OCI-M1 (cell line): ENCODE data around the gene SNTA1.
"Not testable (repeated sequence)": the region's sequence is repeated elsewhere in the genome, so short reads cannot be mapped to it uniquely, and the experiment has no call there.

Source experiments
- DNase-seq: peaks from one replicate; lab custom pipeline; 2025; lab: John Stamatoyannopoulos, UW

Gene SNTA1

DNA sequence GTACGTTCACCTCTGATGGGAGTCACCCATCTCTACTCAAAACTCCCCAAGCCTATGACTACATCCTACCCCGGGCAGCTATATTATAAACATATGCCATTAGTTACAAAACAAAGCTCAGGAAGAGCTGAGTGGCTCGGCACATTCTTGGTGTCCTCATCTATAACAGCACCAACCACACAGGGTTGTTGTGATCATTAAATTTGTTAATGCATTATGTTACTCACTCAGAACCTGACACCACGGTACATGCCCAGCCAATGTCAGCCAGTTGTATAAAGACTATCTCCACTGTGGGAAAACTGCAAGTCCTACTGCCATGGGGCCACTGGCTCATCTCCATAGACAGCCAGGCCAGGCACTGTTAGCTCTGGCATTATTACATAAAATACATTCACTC is 50.0 kb downstream of the SNTA1 start:
- no peak for DNase-seq

DNA sequence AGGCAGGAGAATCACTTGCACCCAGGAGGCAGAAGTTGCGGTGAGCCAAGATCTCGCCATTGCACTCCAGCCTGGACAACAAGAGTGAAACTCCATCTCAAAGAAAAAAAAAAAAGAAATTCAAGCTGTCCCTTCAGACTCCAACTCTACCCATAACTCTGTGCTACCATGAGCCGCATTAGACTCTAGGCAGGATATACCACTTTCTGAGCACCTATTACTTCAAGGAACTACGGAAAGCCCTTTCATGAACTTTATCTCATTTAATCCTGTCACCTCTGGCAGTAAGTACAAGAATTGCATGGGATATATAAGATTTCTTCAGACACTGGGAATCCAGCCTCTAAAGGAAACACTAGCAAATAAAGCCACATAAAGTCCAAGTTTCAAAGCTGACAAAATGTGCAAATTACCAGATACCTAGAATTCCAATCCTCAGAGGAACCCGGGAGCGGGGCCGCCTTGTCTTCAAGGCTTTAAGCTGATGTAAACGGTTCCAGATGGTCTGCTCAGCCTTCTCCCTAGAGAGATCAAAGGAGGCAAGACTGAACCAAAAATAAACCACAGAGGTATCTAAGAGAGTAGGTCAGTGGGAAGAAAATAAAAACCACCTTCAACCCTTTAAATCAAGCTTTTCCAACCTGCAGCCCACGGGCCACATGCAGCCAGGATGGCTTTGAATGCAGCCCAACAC is 51.7 kb downstream of the SNTA1 start:
- no peak for DNase-seq

DNA sequence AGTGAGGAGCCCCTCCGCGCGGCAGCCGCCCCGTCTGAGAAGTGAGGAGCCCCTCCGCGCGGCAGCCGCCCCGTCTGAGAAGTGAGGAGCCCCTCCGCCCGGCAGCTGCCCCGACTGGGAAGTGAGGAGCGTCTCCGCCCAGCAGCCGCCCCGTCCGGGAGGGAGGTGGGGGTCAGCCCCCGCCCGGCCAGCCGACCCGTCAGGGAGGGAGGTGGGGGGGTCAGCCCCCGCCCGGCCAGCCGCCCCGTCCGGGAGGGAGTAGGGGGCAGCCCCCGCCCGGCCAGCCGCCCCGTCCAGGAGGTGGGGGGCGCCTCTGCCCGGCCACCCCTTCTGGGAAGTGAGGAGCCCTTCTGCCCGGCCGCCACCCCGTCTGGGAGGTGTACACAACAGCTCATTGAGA is 54.2 kb downstream of the SNTA1 start:
- not testable (repeated sequence) for DNase-seq

DNA sequence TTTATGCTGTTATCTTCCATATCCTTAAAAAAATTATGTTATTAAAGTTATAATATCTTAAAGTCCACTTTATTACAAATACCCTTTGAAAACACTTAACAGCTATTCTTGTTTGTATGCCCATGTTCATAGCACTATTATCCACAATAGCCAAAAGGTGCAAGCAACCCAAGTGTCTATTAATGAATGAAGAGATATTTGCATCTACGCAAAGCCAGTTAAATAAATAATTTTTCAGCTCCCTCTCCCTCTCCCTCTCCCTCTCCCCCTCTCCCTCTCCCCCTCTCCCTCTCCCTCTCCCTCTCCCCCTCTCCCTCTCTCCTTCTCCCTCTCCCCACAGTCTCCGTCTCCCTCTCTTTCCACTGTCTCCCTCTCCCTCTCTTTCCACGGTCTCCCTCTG is 55.3 kb downstream of the SNTA1 start:
- no peak for DNase-seq

DNA sequence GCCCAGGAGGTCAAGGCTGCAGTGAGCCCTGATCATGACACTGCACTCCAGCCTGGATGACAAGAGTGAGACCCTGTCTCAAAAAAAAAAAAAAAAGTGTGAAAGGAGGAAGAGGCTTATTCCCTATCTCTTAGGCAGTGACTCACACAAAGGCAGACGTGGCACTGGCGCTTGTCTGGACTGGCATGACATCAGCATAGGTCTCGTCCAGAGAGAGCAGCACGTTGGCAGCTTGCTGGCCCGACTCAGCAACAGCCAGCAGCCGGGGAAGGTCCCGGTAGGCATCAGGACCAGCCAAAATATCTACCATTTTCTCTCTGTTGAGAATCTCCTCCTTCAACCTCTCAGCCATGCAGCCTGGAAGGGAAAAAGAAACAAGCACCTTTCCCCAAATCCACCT is 56.4 kb downstream of the SNTA1 start:
- DNase-seq = no peak

DNA sequence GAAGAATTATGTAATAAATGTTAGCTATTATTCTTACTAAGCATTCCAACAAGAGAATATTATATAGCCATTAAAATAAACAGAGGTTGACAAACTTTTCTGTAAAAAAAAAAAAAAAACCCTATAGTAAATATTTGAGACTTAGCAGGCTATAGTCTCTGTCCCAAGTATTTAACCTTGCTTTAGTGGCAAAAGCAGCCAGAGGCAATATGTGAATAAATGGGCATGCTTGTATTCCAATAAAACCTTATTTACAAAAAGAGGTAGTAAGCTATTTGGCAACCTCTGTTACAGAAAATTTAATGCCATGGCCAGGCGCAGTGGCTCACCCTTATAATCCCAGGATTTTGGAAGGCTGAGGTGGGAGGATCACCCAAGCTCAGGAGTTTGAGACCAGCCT is 56.9 kb downstream of the SNTA1 start:
- no peak for DNase-seq

DNA sequence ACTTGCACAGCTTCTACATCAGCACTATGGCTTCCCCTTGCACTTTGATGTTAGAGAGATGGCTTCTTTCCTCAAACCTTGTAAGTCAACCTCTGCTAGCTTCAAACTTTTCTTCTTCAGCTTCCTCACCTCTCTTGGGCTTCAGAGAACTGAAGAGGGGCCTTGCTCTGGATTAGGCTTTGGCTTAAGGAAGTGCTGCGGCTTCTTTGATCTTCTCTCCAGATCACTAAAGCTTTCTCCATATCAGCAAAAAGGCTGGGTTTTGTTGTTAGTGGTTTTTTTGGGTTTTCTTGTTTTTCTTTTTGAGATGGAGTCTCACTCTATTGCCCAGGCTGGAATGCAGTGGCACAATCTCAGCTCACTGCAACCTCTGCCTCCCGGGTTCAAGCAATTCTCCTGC is 66.2 kb downstream of the SNTA1 start:
- DNase-seq = no peak

DNA sequence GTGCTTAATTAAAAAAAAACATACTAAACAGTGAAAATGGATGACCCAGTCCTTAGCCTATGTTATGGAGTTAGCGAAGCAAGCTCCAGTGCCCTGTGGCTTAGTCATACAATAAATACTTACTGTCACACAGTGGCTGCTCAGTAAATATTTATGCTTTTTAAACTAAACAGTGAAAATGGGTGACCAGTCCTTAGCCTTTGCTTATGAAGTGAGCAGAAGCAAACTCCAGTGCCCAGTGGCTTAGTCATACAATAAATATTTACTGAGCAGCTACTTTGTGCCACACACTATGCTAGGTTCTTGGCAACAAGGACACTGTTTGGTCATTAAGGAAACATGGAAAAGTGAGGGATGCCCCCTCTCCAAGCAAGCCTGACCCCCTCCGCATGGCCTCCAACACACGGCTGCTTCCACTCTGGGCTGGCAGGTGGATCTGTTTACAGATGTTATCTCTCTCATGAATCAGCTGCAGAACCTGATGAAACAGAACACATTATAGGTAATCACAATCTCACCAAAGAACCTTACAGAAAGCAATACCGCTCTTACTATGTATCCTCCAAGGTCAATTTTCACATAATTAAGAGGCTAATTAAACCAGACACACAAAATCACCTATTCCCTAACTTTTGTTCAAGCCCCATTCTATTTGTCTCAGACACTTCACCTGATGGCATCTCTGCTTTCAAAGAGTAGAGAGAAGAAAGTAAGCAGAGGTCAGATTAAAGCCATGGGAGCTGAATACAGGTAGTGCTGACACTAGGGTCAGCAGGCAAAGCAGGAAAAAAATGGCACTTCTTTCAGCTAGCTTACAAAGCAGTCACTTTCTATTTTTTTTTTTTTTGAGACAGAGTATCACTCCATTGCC is 69.6 kb downstream of the SNTA1 start:
- no peak for DNase-seq

DNA sequence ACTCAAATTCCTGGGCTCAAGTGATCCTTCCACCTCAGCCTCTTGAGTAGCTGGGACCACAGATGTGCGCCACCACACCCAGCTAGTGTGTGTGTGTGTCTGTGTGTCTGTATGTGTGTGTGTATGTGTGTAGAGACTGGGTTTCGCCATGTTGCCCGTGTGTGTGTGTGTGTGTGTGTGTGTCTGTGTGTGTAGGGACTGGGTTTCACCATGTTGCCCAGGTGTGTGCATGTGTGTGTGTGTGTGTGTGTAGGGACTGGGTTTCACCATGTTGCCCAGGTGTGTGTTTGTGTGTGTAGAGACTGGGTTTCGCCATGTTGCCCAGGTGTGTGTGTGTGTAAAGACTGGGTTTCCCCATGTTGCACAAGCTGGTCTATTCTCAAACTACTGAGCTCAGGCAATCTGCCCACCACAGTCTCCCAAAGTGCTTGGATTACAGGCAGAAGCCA is 70.5 kb downstream of the SNTA1 start:
- DNase-seq = no peak

DNA sequence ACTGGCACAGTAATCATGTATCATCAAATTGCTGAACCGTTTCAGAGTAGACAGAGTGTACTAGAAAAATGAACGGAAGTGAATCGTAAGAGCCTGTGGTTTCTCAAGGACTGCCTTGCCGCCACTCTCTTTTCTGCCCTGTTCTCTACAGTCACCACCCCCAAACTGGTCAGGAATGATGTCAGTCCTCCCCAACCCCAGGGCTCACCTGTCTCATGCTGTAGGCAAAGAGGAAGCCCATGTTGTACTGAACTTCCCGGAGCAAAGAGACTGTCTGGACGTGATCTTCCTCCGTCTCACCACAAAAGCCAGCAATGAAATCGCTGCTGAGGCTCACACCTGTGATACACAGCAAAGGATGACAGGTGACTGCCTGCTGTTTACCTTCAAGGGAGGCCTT is 73.3 kb downstream of the SNTA1 start:
- DNase-seq = no peak

DNA sequence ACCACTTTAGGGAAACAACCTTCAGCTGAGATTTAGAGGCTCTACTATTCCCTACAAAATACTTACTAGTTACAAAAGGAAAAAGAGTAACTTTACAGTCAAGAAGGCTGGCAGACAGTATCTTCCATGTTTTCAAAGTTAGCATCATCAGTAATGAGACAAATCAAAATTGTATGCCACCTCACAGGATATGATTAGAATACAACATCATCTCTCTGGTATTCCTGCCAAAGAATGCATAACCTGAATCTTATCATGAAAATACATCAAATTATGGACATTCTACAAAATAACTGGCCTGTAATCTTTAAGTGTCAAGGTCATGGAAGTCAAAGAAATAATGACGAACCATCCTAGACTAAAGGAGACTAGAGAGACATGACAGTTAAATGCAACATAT is 80.7 kb downstream of the SNTA1 start:
- no peak for DNase-seq

DNA sequence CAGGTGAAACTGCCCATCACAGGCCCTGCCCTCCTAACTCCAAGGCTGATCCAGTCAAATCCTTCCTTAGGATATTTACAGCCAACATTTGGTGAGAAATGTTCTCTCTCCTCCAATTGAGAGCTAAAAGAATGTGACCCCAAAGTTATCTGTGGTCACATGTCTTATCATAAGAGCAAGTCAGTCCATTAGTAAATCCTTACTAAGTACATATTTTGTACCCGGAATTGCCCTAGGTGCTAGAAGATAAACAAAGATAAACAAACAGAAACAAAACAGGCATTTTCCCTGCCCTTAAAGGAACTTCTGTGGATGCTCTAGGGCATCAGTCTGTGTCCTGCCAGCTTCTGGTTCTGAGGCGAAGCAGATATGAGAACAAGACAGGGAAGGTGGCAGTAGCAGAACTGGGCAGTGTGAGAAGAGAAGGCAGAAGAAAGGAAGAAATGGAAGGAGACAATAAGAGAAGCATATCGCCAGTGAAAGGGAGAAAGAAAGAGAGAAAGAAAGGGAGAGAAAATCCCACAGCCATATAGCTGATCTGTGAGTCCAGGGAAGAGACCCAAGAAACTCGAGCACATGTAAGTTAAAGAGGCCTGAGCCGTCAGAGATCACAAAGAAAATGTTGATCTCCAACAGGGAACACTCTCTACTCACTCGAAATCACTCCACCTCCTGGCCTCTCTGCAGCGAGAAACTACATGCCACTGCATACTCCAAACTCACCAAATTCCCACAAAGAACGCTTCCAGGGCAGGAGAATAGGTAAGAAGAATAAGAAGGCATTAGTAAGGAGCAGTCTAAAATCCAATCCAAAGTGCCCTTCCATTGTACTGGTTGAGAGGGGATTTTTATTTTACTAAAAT is 83.9 kb downstream of the SNTA1 start:
- DNase-seq = no peak
